Islet precursor cell (in vitro differentiated cells): ENCODE results near the gene SETD3.

Experiments used
- DNase-seq: peaks from one replicate; pipeline ENCODE4 v3.0.0-alpha.2; 2018

Gene SETD3

GRCh38 chr14:99451234-99451633 lies 29.4 kb downstream of the SETD3 start:
- peak; percentile 7 for DNase-seq

- DNase-seq: peak; percentile 20
Observed at GRCh38 chr14:99450266-99450665, 30.4 kb downstream of the SETD3 start.

GRCh38 chr14:99447739-99448138 lies 32.9 kb downstream of the SETD3 start:
- peak; percentile 23 for DNase-seq

- DNase-seq: peak; percentile 27
Observed at GRCh38 chr14:99445931-99446330, 34.7 kb downstream of the SETD3 start.

GRCh38 chr14:99441918-99442317 lies 38.7 kb downstream of the SETD3 start:
- DNase-seq: no peak

- peak; percentile 78 for DNase-seq
Observed at GRCh38 chr14:99441157-99441870, 39.3 kb downstream of the SETD3 start.

GRCh38 chr14:99440278-99440677 lies 40.4 kb downstream of the SETD3 start:
- DNase-seq: peak; percentile 39

- peak; percentile 24 for DNase-seq
Observed at GRCh38 chr14:99437706-99438105, 43.0 kb downstream of the SETD3 start.

GRCh38 chr14:99436247-99437180 lies 44.1 kb downstream of the SETD3 start:
- DNase-seq: peak; percentile 41

- DNase-seq: peak; percentile 20
Observed at GRCh38 chr14:99435327-99435726, 45.3 kb downstream of the SETD3 start.

GRCh38 chr14:99432485-99432884 lies 48.2 kb downstream of the SETD3 start:
- peak; percentile 35 for DNase-seq

- DNase-seq: no peak
Observed at GRCh38 chr14:99431986-99432385, 48.7 kb downstream of the SETD3 start.

GRCh38 chr14:99430491-99430890 lies 50.2 kb downstream of the SETD3 start:
- DNase-seq: peak; percentile 69

GRCh38 chr14:99427632-99428300 lies 52.9 kb downstream of the SETD3 start:
- peak; percentile 93 for DNase-seq

- DNase-seq: peak; percentile 29
Observed at GRCh38 chr14:99426813-99427346, 53.8 kb downstream of the SETD3 start.

- peak; percentile 35 for DNase-seq
Observed at GRCh38 chr14:99426265-99426664, 54.4 kb downstream of the SETD3 start.

- DNase-seq: no peak
Observed at GRCh38 chr14:99425272-99425681, 55.4 kb downstream of the SETD3 start.

- DNase-seq: peak; percentile 88
Observed at GRCh38 chr14:99424306-99424877, 56.3 kb downstream of the SETD3 start.

- DNase-seq: no peak
Observed at GRCh38 chr14:99423434-99423833, 57.2 kb downstream of the SETD3 start.

- no peak for DNase-seq
Observed at GRCh38 chr14:99422228-99423010, 58.2 kb downstream of the SETD3 start.

- peak; percentile 84 for DNase-seq
Observed at GRCh38 chr14:99420711-99421110, 59.9 kb downstream of the SETD3 start.

GRCh38 chr14:99419905-99420304 lies 60.8 kb downstream of the SETD3 start:
- DNase-seq: peak; percentile 33
